Smooth muscle cell of the brain vasculature (primary cell): ENCODE results near the gene SIVA1.
A peak's percentile ranks its signal among the peaks of the same experiment; 100 is the strongest.

ENCODE experiments used
- DNase-seq: peaks from one replicate; pipeline ENCODE4 v3.0.0-alpha.2; 2012; ENCODE audit warnings: low read depth, low spot score

The SIVA1 gene

GRCh38 chr14:104797115-104798044, 44.4 kb downstream of the SIVA1 start:
- no peak for DNase-seq

- no peak for DNase-seq
Observed at GRCh38 chr14:104798300-104799243, 45.6 kb downstream of the SIVA1 start.

- no peak for DNase-seq
Observed at GRCh38 chr14:104799244-104800014, 46.5 kb downstream of the SIVA1 start.

GRCh38 chr14:104800015-104800770, 47.2 kb downstream of the SIVA1 start:
- DNase-seq: no peak

- no peak for DNase-seq
Observed at GRCh38 chr14:104800771-104801519, 48.0 kb downstream of the SIVA1 start, which contains the start of gene ZBTB42. Gene ZBTB42, plus strand, starts transcription at chr14:104801101. Its CDS starts 97 bp downstream, at chr14:104801198.

GRCh38 chr14:104801520-104802393, 48.8 kb downstream of the SIVA1 start:
- DNase-seq: no peak

GRCh38 chr14:104802394-104803184, 49.6 kb downstream of the SIVA1 start:
- DNase-seq: no peak

- DNase-seq: no peak
Observed at GRCh38 chr14:104803280-104803911, 50.4 kb downstream of the SIVA1 start.

GRCh38 chr14:104803912-104804410, 51.0 kb downstream of the SIVA1 start:
- DNase-seq: no peak

- no peak for DNase-seq
Observed at GRCh38 chr14:104804481-104805325, 51.8 kb downstream of the SIVA1 start.

GRCh38 chr14:104805326-104805678, 52.4 kb downstream of the SIVA1 start:
- peak; percentile 78 for DNase-seq

- no peak for DNase-seq
Observed at GRCh38 chr14:104805941-104806624, 53.1 kb downstream of the SIVA1 start.

GRCh38 chr14:104806625-104807465, 53.9 kb downstream of the SIVA1 start:
- DNase-seq: no peak

GRCh38 chr14:104808456-104808855, 55.5 kb downstream of the SIVA1 start:
- DNase-seq: no peak
